ENCODE results near the gene LAMA1.

Gene LAMA1

DNA sequence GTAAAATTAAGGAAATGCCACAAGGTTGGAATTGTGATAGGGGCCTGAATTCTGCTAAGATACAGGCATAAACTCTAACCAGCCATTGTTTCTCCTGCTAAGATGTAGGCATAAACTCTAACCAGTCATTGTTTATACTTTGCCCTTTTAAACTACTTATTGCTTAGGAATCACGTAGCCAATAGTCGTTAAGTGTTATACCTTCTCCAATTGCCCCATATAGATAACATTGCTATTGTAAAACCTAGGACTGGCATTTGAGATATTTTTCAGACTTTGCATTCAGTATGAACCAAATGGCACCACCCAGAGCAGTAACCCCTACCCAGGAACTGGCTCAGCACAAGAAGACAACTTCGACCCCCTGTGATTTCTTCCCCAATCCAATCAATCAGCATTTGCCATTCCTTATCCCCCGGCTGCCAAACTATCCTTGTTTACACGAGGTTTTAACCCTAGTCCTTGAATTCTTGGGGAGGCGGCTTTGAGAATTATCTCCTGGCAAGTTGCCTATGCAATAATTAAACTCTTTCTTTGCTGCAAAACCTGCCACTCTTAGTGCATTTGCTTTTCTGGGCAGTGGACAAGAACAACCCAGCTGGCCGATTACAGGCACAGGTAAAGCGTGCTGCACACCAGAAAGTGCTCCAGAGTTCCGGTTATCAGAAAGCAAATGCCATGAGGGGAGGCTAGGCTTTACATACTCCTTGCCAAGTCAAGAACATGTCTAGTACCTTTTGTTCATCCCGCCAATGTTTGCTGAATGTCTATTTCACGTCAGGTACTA lies 167.6 kb downstream of the LAMA1 start:
- no peak for DNase-seq (ENCODE audit: low read depth)
- TF ChIP-seq, protein P1, sequence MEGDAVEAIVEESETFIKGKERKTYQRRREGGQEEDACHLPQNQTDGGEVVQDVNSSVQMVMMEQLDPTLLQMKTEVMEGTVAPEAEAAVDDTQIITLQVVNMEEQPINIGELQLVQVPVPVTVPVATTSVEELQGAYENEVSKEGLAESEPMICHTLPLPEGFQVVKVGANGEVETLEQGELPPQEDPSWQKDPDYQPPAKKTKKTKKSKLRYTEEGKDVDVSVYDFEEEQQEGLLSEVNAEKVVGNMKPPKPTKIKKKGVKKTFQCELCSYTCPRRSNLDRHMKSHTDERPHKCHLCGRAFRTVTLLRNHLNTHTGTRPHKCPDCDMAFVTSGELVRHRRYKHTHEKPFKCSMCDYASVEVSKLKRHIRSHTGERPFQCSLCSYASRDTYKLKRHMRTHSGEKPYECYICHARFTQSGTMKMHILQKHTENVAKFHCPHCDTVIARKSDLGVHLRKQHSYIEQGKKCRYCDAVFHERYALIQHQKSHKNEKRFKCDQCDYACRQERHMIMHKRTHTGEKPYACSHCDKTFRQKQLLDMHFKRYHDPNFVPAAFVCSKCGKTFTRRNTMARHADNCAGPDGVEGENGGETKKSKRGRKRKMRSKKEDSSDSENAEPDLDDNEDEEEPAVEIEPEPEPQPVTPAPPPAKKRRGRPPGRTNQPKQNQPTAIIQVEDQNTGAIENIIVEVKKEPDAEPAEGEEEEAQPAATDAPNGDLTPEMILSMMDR (IDR thresholded peaks at IDR 0.05; ENCODE audit: control insufficient read depth, extremely low read depth, insufficient read depth): no peak
- H3K4me3 ChIP-seq (ENCODE audit: low read depth, low read length): no peak overlapping the region

DNA sequence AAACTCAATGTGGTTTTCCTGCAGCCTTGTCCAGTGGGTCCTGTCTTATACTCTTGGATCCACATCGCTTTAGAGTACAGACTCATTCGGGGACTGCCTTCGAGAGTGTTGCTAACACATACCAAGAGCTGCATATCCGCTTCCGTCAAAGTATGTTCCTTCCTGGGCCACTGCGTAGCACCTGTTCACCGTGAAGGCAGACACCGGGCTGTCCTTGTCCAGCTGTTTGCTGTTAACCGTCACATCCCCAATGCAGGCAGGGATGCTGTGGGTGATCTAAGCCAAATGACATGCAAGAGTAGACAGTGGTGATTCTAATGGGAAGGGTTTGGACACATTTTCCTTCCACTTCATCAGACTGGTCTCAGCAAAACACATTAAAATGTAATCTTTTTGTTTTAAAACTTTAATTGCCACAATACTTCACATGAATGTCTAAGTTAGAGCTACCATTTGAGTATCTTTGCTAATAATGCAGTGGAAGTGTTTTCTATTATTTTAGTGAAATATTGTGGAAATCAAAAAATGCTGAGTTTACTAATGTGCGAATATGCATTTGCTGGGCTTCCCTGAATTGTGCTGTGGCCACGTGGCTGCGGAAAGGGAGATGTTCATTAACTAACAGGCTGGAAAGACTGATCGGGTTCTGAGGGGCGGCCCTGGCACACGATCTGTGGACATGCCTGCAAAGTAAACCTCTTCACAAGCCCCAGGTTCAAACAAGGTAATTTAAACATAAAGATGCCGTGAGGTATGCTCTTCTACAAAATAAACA lies 169.1 kb downstream of the LAMA1 start:
- H3K4me3 ChIP-seq (ENCODE audit: low read depth, low read length): no peak overlapping the region
- DNase-seq (ENCODE audit: low read depth): no peak
- TF ChIP-seq, protein P1 (IDR thresholded peaks at IDR 0.05; ENCODE audit: control insufficient read depth, extremely low read depth, insufficient read depth): no peak

DNA sequence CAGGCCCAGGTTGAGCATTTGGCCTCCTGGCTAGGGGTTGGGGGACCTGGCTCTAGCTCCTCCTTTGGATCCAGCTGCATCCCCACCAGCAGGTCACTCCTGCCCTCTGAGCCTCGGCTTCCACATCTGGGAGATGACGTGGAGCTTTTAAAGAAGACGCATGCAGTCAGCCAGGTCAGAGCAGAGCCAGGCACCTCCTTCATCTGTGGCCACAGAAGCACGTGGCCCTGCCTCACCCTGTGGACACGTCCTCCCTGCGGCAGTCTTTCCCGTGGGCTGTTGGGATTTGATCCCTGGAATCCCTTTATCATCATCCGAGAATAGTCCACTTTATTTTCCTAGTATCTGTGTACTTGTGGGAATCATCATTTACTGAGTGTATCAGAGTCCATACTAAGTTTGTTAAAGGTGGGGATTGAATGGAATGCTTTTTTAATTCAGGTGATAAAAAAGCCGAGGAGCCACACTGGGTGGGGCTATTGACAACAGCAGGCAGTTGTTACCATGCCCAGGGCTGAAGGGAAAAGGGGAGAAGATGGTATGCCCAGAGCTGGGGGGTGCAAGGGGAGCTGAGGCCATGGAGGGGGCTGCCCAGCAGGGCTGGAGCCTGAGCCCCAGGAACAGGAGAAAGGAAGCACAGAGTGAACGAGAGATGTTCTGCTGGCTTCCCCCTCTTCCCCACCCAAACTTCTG lies 170.1 kb downstream of the LAMA1 start:
- TF ChIP-seq, protein P1 (IDR thresholded peaks at IDR 0.05; ENCODE audit: control insufficient read depth, extremely low read depth, insufficient read depth): no peak
- no peak overlapping the region for H3K4me3 ChIP-seq (ENCODE audit: low read depth, low read length)
- DNase-seq (ENCODE audit: low read depth): no peak

DNA sequence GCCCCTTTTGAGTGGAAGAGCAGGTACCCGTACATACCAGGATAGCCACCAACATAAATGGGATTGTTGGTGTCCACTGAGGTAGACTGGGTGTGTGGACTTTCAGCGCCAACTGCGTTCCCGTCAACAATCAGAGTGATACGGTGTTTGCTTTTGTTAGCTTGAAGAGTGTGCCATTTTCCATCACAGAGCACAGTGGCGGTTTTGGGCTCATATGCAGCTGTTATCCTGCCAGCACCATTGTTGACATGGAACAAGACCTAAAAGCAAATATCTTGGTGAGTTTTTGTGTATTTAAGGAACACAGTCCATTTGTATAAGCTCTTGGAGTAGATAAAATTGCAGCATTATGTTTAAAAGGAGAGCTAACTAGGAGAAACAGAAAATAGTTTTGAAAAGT lies 174.5 kb downstream of the LAMA1 start:
- TF ChIP-seq, protein P1 (IDR thresholded peaks at IDR 0.05; ENCODE audit: control insufficient read depth, extremely low read depth, insufficient read depth): no peak
- H3K4me3 ChIP-seq (ENCODE audit: low read depth, low read length): no peak overlapping the region
- peak; percentile 58 for DNase-seq (ENCODE audit: low read depth)

DNA sequence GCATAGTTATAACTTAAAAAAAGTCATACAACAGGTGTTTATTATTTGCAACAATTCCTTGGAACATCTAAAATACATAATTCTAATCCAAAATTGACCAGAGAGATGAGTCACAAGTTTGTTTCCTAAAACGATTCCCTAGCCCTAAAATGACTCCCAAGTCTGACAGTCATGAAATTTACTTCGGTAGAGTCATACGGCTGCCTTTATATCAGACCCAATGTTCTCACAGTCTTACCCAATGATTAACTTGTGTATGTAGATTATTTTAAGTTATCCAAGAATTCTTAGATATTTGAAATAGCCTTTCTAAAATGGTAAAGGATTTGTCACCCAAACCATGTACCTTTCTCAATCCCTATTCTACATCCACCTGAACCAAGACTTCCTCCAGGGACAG lies 174.9 kb downstream of the LAMA1 start:
- TF ChIP-seq, protein P1 (IDR thresholded peaks at IDR 0.05; ENCODE audit: control insufficient read depth, extremely low read depth, insufficient read depth): no peak
- no peak for DNase-seq (ENCODE audit: low read depth)

DNA sequence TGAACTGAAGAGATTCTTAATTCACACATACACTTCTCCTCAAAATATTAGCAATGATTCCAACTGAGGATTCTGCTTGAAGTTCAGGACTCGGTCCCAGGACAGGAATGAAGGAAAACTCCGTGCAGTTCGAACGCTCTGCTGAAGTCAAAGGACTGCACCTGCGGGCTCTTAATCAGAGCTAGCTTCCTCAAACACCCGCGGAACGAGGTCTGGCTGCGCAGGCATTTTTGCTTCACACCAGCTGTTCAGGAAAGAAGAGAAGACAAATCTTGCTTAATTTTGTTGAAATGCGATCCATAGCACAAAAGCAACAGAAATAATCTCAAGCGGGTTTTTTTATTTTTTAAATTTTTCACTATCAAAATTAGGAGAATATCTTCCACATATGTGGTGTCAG lies 175.6 kb downstream of the LAMA1 start:
- TF ChIP-seq, protein P1 (IDR thresholded peaks at IDR 0.05; ENCODE audit: control insufficient read depth, extremely low read depth, insufficient read depth): no peak
- DNase-seq (ENCODE audit: low read depth): no peak

More for the DNA sequence above, 174.9 kb downstream of the LAMA1 start:
- H3K4me3 ChIP-seq (ENCODE audit: low read depth, low read length): no peak overlapping the region

More for the DNA sequence above, 175.6 kb downstream of the LAMA1 start:
- no peak overlapping the region for H3K4me3 ChIP-seq (ENCODE audit: low read depth, low read length)
